ENCODE results near the gene WIF1. TPM values are rescaled to one million over a fixed set of nuclear protein-coding genes. Genes with fewer than 3 reads are reported as not detected.
A peak's percentile ranks its signal among the peaks of the same experiment; 100 is the strongest.

WIF1 gene
- under 1 TPM in 1 of 3 donors, not detected in 2; 0.19 TPM for total RNA-seq
- long read RNA-seq, donor 1, result 0 reads
- long read RNA-seq, donor 2, result 0 reads

GRCh38 chr12:65121049-65121955 is at the start of gene WIF1:
WIF1 (minus strand) TSS chr12:65121305; CDS start chr12:65121191, 114 bp downstream.
- H3K9me3 ChIP-seq, result no peaks in the 10 kb centered on the region
- no peak within 1 kb of the TSS for H3K4me3 ChIP-seq
- no peaks in the 10 kb centered on the region for H3K36me3 ChIP-seq (ENCODE audit: low read depth)
- no peak for TF ChIP-seq CTCF (IDR thresholded peaks at IDR 0.05)
- DNase-seq, result peak; percentile 14 to 51 (median 44)
- intact Hi-C loops (cut with DNase I, micrococcal nuclease), result loop anchor here (5.0 kb wide), 2 partner anchors 229 to 319 kb away; no protein-coding TSS in a partner anchor
- peak; percentile 55 for ATAC-seq
- H3K4me1 ChIP-seq (ENCODE audit: low read depth), result peaks cover 7% of the 10 kb centered on the region

DNA sequence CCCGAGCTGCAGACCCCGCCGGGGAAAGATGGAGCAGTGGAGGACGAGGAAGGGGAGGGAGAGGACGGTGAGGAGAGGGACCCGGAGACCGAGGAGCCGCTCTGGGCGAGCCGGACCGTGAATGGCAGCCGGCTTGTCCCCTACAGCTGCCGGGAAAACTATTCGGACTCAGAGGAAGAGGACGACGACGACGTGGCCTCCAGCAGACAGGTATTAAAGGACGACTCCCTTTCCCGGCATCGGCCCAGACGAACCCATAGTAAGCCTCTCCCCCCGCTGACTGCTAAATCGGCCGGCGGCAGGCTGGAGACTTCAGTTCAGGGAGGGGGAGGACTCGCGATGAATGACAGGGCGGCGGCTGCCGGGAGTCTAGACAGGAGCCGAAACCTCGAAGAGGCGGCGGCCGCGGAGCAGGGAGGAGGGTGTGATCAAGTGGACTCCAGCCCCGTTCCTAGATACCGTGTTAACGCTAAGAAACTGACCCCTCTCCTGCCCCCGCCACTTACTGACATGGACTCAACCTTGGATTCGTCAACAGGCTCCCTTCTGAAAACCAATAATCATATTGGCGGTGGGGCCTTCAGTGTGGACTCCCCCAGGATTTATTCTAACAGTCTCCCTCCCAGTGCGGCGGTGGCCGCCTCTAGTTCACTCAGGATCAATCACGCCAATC is 49.2 kb upstream of the WIF1 start:
- peak overlapping the region; percentile 98 for H3K4me3 ChIP-seq
- H3K36me3 ChIP-seq (ENCODE audit: low read depth), result no peaks in the 10 kb centered on the region
- intact Hi-C loops (cut with DNase I, micrococcal nuclease), result no loop called here
- H3K9me3 ChIP-seq, result no peaks in the 10 kb centered on the region
- ATAC-seq (peak; percentile 79), DNase-seq (peak; percentile 85 to 89 (median 88))
- TF ChIP-seq CTCF (IDR thresholded peaks at IDR 0.05), result no peak
- H3K4me1 ChIP-seq (ENCODE audit: low read depth), result peaks cover 43% of the 10 kb centered on the region

DNA sequence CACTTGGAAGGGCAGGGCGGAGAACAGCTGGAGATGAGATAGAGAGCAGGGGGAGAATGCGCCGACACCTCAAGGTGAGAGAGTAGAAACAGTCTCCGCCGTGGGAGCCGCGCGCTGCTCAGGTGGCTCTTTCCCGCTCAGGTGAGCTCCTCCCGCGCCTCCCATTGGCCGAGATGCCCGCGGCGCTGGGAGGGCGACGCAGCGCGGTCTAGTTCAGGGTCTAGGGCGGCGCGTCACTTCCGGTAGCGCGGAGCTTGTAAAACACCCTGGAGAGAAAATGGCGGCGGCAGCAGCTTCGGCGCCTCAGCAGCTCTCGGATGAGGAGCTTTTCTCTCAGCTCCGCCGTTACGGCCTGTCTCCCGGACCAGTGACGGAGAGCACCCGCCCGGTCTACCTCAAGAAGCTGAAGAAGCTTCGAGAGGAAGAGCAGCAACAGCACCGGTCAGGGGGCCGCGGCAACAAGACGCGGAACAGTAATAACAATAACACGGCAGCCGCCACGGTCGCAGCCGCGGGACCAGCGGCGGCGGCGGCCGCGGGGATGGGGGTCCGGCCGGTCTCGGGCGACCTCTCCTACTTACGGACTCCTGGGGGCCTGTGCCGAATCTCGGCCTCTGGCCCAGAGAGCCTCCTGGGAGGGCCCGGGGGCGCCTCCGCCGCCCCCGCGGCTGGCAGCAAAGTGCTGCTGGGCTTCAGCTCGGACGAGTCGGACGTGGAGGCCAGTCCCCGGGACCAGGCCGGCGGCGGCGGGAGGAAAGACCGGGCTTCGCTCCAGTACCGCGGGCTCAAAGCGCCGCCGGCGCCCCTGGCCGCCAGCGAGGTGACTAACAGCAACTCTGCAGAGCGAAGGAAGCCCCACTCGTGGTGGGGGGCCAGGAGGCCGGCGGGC is 48.5 kb upstream of the WIF1 start, which contains the start of gene LEMD3:
LEMD3 (plus strand) TSS at position 264 of the 889 bp plus-strand sequence; CDS start at position 278, 14 bp downstream.
- ATAC-seq (peak; percentile 95), DNase-seq (peak; percentile 97 to 98 (median 98))
- no peak for TF ChIP-seq CTCF (IDR thresholded peaks at IDR 0.05)
- Histone ChIP-seq H3K4me1 (ENCODE audit: low read depth) (peaks cover 43% of the 10 kb centered on the region), H3K4me3 (peak within 1 kb of the TSS; percentile 98), H3K36me3 (ENCODE audit: low read depth) (no peaks in the 10 kb centered on the region), H3K9me3 (no peaks in the 10 kb centered on the region)
- intact Hi-C loops (cut with DNase I, micrococcal nuclease), result no loop called here

DNA sequence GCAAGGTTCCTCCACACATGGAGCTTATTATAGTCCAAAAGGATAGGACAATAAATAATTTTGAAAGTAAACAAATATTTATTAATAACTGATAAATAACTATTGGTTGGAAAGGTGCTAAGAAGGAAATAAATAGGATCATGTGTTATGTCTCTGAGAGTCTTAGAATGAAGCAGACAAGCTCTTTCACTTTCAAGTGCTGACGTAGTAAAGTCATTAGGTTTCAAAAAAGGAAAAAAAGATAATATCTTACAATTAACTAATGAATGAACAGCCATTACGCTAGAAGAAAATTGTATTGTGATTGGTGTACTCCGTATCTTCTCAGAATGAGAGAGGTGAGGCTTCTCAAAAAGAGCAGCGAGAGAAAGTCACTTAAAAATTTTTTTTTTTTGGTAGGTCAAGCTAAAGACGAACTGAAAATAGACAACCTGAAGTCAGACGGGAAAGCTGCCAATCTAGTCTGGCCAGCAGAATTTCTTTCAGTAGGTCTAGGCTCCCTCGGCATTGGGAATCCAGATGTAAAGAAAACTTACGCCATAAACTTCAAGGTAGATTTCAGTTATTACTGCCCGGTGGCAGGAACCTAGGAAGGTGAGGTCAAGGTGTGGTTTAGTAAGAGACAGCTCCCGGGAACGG is 47.7 kb upstream of the WIF1 start:
- DNase-seq (no peak), ATAC-seq (no peak)
- Histone ChIP-seq H3K4me3 (peak overlapping the region; percentile 98), H3K36me3 (ENCODE audit: low read depth) (no peaks in the 10 kb centered on the region), H3K4me1 (ENCODE audit: low read depth) (peaks cover 36% of the 10 kb centered on the region), H3K9me3 (no peaks in the 10 kb centered on the region)
- intact Hi-C loops (cut with DNase I, micrococcal nuclease), result no loop called here
- TF ChIP-seq CTCF (IDR thresholded peaks at IDR 0.05), result no peak
